Esophagus muscularis mucosa (tissue), 4 donors: Measurements from ENCODE around the gene RTBDN.

Experiments used
- EP300 ChIP-seq: sonication (generic); formaldehyde crosslinking; IDR thresholded peaks from one replicate; pipeline ENCODE4 v1.6.1; 2017; ENCODE audit warnings: antibody characterized with exemption
- POLR2A ChIP-seq: fragments of 450-650 bp; IDR thresholded peaks from one replicate; pipeline ENCODE4 v1.6.1; 2017; ENCODE audit warnings: antibody characterized with exemption, moderate library complexity, mild to moderate bottlenecking, low read depth
- POLR2AphosphoS5 ChIP-seq, 2 donors: sonication (generic); formaldehyde crosslinking; IDR thresholded peaks; one replicate each; pipeline ENCODE4 v1.6.1; 2017; ENCODE audit warnings: antibody characterized with exemption in 2 of 2
- TF ChIP-seq, protein P1 (sequence below), 3 experiments: fragments of 200-600 bp in 2 of 3; fragments of 450-650 bp in 1 of 3; sonication (generic) in 2 of 3; IDR thresholded peaks; one replicate each; pipeline ENCODE4 v1.5.1; 2017 to 2019; ENCODE audit warnings: antibody characterized with exemption in 3 of 3, mild to moderate bottlenecking in 2 of 3, moderate library complexity in 1 of 3

DNA sequence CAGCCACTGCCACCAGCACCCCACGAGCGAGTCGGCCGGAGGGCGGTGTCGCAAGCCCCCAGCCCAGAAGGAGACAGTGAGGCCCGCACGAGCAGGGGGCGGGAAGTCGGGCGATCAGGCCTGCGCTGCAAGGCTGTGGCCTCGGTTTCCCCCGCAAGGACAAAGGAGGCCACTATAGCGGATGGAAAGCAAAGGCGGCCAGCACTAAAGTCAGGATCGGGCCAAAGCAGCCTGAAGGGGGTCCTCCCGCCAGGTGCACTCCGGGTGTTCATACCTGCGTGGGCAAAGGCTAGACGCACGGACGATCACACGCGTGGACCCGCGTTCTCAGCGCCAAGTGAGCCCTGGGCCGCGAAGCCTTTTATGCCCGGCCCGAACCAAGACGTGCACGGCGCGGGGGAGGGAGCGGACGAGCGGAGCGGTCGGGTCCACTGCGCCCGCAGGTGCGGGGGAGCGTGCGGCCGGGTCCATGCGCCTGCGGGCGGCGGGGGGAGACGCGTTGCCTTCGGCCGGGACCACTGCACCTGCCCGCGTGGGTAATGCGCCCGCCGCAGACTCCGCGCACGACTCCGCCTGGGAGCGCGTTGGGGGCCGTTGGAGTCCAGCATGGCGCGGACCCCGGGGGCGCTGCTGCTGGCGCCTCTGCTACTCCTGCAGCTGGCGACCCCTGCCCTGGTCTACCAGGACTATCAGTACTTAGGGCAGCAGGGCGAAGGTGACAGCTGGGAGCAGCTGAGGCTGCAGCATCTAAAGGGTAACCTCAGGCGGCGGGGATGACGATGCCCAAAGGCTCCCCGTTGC is 32.7 kb downstream of the RTBDN start, which contains the start of the genes PRDX2 and THSD8:
- TF ChIP-seq, protein P1, sequence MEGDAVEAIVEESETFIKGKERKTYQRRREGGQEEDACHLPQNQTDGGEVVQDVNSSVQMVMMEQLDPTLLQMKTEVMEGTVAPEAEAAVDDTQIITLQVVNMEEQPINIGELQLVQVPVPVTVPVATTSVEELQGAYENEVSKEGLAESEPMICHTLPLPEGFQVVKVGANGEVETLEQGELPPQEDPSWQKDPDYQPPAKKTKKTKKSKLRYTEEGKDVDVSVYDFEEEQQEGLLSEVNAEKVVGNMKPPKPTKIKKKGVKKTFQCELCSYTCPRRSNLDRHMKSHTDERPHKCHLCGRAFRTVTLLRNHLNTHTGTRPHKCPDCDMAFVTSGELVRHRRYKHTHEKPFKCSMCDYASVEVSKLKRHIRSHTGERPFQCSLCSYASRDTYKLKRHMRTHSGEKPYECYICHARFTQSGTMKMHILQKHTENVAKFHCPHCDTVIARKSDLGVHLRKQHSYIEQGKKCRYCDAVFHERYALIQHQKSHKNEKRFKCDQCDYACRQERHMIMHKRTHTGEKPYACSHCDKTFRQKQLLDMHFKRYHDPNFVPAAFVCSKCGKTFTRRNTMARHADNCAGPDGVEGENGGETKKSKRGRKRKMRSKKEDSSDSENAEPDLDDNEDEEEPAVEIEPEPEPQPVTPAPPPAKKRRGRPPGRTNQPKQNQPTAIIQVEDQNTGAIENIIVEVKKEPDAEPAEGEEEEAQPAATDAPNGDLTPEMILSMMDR (IDR thresholded peaks at IDR 0.05) = no peak
- TF ChIP-seq POLR2A (peak; percentile 53), POLR2AphosphoS5 (IDR thresholded peaks at IDR 0.05) (peak; percentile 95 to 97), EP300 (no peak)
